Stimulated activated CD4-positive, alpha-beta T cell treated with anti-CD3 and anti-CD28 coated beads, TNF-alpha, amount 100 ng/mL, for 1 hour (primary cell): ENCODE data around the gene COASY.
"Not testable (repeated sequence)": the region's sequence is repeated elsewhere in the genome, so short reads cannot be mapped to it uniquely, and the experiment has no call there.

Experiments used
- DNase-seq, 3 donors: peaks; one replicate each; pipeline ENCODE4 v3.0.0-alpha.2; 2020; ENCODE audit warnings: low read depth in 3 of 3, low spot score in 1 of 3

The COASY gene

DNA sequence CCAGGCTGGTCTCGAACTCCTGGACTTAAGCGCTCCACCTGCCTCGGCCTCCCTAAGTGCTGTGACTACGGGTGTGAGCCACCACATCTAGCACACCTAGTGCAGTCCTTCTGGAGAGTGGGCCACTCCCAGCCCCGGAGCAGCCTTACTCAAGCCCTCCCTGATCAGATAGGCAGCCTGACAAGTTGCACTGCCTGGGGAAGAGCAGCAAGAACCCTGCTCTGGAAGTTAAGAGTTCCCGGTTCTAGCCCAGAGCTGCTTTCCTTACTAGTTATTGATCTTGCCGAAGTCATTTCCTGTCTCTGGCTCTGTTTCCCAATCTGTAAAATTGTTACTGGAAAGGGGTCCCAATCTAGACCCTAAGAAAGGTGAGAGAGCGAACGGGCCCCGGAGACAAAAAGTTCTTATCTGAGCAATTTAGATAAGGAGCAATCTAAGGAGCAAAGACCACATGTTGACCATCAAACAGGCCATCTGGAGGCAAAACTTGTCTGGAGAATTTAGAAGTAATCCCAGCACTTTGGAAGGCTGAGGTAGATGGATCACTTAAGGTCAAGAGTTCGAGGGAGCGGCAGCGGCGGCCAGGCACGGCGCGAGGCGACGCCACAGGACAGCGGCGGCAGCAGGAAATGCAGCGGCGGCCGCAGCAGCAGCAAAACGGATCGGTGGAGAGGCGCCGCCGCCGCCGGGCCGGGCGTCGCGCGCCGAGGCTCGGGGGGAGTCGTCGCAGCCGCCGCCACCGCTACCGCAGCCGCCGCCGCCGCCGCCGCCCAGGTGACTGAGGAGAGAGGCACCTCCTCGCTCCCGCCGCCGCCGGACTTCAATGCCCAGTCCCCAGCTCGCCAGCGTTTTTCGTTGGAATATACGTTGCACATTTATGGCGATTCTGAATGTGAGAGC lies 30.2 kb upstream of the COASY start:
- peak in 2 of 3 donors; percentile 13 to 32 for DNase-seq

DNA sequence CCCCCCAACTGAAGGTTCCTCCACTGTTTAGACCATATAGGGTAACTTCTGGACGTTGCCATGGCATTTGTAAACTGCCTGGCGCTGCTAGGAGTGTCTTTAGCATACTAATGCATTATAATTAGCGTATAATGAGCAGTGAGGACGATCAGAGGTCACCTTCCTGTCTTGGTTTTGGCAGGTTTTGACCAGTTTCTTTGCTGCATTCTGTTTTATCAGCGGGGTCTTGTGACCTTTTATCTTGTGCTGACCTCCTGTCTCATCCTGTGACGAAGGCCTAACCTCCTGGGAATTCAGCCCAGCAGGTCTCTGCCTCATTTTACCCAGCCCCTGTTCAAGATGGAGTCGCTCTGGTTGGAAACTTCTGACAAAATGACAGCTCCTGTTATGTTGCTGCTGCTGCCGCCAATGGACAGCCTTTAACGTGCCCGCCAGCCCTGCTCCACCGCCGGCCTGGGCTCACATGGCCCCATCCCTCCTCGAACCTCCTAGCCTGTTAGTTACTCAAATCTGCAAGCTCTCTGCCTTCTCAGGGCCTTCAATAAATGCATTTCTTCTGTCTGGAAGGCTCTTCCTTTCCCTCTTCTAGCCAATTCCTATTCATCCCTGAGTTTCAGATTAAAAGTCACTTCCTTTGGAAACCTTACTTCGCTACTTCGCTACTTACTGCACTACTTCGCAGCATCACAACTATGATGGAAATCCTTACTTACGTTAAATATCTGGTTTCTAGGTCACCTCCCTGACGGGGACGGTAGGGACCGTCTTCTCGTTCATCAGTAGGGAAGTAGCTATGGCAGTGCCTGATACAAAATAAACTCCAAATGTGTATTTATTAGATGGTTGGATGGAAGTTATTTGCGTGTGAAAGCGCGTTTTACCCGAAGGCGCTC lies 26.5 kb upstream of the COASY start:
- DNase-seq: no peak

DNA sequence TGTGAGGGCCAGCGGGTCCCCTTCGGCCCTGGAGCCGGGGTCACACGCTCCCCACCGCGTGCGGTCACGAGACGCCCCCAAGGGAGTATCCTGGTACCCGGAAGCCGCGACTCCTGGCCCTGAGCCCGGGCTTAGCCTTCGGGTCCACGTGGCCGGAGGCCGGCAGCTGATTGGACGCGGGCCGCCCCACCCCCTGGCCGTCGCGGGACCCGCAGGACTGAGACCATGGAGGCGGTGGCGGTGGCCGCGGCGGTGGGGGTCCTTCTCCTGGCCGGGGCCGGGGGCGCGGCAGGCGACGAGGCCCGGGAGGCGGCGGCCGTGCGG lies 25.9 kb upstream of the COASY start, which contains the start of gene NAGLU:
TSS of gene NAGLU (plus strand) at position 194 of the 324 bp plus-strand sequence. CDS start at position 226, 32 bp downstream.
- DNase-seq: peak; percentile 50 to 71 (median 56)

DNA sequence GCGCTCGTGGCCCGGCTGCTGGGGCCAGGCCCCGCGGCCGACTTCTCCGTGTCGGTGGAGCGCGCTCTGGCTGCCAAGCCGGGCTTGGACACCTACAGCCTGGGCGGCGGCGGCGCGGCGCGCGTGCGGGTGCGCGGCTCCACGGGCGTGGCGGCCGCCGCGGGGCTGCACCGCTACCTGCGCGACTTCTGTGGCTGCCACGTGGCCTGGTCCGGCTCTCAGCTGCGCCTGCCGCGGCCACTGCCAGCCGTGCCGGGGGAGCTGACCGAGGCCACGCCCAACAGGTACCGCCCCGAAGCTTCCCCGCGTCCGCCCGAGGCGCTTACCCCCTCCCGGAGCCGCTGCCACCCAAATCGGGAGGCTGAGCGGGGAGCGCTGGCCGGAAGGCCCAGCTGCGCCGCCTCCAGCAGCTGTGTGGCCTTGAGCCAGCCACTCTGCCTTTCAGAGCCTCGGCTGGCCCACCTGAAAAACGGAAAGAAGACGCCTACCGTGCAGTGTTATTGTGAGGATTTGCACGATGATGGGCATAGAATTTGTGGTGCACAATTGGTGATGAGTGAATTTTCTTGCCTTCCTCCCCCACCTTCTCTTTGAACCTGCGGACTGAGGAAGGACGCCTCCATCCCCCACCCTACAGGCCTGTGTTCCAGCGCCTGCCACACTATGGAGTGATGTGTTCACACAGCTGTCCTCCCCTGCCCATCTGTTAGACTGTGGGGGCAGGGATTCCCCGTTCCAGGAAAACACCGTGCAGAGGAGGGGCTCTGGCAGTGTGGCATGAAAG lies 25.4 kb upstream of the COASY start:
- DNase-seq: peak in 2 of 3 donors; percentile 30 to 54

DNA sequence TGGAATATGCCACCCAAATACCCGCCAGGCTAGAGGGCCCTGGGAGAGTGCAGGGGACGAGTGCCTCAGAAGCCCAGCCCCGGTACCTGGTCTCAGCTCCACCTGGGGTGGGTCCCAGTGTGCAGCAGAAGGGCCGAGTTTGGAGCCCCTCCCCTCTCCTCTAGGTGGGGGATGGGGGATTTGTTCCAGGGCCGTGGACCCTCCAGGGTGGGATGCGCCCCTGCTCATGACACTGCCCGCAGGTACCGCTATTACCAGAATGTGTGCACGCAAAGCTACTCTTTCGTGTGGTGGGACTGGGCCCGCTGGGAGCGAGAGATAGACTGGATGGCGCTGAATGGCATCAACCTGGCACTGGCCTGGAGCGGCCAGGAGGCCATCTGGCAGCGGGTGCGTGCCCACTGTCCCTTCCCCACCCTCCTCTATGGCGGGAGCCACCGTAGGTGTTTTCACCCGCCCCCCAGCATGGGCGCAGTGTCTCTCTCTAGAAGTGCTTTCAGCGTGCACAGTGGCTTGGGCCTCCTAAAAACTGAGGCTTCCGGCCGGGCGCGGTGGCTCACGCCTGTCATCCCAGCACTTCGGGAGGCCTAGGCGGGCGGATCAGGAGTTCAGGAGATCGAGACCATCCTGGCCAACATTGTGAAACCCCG lies 24.7 kb upstream of the COASY start:
- DNase-seq: no peak

DNA sequence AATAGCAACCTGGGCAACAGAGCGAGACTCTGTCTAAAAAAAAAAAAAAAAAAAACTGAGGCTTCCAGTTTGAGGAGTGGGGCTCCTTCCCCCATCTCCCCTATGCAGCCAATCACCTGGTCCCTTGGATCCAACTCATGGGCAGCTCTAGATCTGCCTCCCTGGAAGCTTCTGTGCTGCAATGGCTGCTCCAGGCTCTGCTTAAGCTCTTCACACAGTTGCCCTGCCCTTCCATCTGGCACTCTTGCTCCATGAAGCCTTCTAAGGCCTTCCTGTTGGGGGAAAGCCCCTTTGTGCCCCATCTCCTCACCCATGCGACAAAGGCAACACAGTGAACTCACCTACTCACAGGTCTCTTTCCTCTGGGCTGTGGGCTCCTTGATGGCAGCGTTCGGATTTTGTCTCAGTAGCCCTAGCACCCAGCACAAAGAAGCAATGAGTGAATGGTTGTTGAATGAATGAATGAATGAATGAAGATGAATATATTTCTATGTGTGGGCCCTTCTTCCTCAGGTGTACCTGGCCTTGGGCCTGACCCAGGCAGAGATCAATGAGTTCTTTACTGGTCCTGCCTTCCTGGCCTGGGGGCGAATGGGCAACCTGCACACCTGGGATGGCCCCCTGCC lies 24.0 kb upstream of the COASY start:
- DNase-seq: no peak

DNA sequence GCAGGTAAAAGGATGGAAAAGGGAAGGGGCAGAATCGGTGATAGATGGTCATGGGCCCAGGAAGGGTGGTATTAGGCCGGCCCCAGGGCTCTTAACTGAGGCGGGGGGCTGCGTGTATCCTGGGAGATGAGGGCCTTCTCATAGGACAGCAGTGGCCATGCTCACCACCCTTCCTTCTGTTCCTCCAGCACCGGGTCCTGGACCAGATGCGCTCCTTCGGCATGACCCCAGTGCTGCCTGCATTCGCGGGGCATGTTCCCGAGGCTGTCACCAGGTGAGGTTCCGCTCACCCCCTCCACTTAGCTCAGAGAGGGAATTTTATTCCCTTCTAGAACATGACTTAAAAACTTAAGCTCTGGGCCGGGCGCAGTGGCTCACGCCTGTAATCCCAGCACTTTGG lies 23.5 kb upstream of the COASY start:
- no peak for DNase-seq

DNA sequence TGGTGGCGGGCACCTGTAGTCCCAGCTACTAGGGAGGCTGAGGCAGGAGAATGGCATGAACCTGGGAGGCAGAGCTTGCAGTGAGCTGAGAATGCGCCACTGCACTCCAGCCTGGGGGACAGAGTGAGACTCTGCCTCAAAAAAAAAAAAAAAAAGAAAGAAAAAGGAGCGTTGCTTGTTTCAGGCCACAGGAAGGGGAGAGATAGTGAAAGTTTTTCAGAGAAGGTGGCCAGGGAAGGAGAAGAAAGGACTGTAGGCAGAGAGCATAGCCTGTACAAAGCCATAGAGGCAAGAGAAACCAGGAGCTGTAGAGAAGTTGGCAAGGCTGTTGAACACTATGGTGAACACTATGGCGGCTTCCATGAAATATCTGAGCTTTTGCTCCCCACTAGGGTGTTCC lies 21.4 kb upstream of the COASY start:
- DNase-seq: not testable (repeated sequence)

DNA sequence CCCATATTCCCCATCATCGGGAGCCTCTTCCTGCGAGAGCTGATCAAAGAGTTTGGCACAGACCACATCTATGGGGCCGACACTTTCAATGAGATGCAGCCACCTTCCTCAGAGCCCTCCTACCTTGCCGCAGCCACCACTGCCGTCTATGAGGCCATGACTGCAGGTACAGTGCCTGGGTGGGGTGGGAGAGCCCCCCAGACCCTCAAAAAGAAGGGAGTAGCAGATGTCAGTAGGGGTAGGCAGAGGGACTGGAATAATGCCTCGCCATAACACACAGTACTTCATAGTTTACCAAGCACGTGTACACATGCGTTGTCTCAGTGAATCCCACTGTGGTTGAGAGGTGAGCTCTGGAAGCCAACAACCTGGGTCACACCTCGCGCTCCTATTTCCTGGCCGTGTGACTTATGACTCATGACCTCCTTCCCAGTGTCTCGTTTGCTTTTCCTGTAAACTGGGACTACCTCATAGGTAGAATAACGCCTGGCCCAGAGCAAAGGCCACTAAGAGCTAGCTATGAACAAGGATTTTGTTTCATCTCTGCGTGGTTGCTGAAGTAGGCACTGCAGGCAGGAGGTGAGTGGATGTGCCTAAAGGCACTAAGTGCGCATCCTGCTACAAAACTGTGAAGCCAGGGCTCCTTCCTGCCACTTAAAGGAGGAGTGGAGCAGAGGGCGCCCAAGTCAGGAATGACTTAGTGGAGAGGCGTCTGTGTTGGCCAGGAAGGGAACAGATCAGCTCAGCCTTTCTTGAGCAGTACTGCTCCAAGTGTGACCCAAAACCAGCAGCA lies 20.7 kb upstream of the COASY start:
- no peak for DNase-seq

DNA sequence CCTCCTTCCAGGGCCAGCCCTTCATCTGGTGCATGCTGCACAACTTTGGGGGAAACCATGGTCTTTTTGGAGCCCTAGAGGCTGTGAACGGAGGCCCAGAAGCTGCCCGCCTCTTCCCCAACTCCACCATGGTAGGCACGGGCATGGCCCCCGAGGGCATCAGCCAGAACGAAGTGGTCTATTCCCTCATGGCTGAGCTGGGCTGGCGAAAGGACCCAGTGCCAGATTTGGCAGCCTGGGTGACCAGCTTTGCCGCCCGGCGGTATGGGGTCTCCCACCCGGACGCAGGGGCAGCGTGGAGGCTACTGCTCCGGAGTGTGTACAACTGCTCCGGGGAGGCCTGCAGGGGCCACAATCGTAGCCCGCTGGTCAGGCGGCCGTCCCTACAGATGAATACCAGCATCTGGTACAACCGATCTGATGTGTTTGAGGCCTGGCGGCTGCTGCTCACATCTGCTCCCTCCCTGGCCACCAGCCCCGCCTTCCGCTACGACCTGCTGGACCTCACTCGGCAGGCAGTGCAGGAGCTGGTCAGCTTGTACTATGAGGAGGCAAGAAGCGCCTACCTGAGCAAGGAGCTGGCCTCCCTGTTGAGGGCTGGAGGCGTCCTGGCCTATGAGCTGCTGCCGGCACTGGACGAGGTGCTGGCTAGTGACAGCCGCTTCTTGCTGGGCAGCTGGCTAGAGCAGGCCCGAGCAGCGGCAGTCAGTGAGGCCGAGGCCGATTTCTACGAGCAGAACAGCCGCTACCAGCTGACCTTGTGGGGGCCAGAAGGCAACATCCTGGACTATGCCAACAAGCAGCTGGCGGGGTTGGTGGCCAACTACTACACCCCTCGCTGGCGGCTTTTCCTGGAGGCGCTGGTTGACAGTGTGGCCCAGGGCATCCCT lies 18.5 kb upstream of the COASY start:
- DNase-seq: no peak

DNA sequence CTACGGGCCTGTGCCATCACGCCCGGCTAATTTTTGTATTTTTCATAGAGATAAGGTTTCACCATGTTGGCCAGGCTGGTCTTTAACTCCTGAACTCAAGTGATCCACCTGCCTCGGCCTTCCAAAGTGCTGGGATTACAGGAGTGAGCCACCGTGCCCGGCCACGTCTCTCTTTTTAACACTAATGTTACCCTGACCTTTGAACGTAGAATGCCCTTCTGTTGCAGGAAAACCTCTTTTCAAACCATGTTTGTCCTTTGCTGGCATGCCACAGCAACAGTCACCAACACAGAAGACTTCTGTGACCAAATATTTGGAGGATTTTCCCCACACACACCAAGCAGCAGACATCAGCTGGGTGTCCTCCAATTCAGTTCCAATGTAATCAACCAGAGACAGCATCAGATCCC lies 17.1 kb upstream of the COASY start:
- DNase-seq: no peak

DNA sequence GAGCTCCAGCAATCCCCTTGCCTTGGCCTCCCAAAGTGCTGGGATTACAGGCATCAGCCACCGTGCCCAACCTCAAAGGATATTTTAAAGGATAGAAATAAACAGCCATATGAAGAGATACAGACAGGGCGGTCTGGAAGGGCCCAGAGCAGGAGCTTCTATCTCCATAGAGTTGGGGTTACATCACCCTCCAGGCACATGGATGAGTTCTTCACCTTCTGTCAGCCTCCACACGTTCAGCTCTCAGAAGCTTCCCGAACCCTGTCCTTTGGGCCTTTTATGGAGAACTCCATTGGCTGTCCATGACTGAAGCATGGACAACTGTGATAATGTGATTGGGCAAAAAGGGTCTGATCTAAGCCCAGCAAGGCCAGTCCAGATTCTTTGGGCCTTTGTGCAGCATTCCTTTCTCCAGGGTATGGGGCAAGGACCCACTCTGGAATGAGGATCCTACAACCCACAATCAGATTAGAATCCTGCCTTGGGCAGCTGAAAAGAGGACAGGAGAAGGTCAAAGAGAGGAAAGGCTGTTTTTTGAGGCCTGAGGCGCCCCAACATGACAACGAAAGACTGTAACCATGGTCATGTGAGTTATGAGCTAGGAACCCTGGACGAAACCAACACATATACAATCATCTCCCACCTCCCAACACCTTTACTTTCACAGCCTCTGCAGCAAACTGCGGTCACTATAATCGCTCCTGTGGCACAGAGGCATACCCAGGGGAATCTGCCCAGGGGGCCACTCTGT lies 16.0 kb upstream of the COASY start:
- DNase-seq: not testable (repeated sequence)

DNA sequence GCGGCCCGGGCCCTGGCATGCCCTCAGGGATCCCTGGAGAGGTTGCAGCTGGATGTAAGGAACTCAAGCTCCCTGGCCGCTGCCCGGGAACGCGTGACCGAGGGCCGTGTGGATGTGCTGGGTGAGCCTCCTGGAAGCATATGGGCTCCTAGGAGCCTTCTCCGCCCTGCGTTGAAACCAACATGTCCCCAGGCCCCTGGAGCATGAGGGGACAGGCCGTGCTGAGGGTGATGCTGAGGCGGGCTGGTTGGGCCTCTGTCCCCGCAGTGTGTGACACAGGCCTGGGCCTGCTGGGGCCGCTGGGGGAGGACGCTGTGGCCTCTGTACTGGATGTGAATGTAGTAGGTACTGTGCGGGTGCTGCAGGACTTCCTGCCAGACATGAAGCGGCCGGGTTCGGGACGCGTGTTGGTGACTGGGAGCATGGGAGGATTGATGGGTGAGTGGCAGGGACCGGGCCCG lies 14.9 kb upstream of the COASY start:
- no peak for DNase-seq

DNA sequence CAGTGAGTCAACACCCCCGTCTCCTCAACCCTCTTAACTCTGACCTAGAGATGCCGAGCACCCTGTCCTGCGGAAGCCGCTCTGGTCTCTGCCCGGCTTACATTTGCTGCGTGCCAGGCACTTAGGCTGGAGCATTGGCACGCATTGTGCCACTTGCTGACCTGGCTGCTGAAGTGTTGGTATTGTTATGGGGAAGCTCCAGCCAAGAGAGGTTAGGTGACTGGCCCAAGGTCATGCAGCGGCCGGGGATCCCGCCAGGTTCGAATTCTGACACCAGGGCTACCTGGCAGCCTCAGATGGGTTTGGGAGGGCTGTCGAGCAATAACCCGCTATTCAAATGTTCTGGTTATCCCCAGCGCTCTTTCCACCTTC lies 14.3 kb upstream of the COASY start:
- DNase-seq: no peak

DNA sequence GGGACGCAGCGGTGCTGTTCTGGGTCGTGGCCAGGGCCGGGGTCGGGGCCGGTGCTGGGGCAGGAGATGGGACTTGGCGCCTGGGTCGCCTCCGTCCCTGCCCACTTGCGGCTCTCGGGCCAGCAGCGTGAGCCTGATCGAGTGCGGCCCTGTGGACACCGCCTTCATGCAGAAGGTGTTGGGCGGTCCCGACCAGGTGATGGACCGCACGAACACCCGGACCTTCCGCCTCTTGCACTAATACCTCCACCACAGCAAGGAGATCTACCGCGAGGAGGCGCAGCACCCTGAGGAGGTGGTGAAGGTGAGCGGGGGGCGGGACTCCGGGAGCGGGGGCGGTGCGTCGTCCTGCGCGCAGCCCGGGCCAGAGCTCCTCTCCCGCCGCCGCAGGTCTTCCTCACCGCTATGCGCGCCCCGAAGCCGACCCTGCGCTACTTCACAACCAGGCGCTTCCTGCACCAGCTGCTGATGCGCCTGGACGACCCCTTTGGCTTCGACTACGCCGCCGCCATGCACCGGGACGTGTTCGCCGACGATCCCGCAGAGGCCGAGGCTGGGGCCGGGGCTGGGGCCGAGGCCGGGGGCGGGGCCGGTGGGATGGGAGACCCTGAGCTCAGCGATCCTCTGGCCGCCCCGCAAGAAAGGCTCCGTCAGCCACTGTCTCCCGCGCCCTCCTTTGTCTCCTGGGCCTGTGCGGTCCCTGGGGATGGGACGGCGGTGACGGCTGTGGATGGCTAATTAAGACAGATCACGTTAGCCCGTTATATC lies 13.7 kb upstream of the COASY start:
- DNase-seq: peak; percentile 40 to 73 (median 51)

DNA sequence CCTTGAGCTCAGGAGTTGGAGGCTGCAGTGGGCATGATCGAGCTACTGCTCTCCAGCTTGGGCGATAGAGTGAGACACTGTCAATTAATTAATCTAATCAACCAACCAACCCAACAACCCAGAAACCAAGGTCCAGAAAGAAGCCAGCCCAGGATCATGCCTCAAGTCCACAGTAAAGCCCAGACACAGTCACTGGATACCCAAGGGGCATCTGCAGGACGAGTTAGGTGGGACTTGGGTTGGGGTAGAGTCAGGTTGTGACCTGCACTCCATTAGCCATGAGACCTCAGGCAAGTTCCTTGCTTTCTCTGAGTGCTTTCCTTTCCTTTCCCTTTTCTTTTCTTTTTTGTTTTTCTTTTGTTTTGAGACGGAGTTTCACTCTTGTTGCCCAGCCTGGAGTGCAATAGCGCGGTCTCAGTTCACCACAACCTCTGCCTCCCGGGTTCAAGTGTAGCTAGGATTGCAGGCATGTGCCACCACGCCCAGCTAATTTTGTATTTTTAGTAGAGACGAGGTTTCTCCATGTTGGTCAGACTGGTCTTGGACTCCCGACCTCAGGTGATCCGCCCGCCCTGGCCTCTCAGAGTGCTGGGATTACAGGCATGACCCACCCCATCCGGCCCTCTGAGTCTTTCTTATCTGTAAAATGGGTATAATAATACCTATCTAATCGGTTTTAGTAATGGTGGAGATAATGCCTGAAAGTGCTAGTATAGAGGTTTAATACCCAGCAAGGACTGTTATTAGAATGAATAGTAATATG lies 12.8 kb upstream of the COASY start:
- no peak for DNase-seq
